Thoracic aorta (tissue), 2 donors: ENCODE results near the gene E2F1. TPM values are rescaled to one million over a fixed set of nuclear protein-coding genes. Genes with fewer than 3 reads are reported as not detected.
"Not testable (repeated sequence)": the region's sequence is repeated elsewhere in the genome, so short reads cannot be mapped to it uniquely, and the experiment has no call there.

Source experiments
- ATAC-seq: fragments of 150-250 bp; one replicate; pipeline ENCODE4 v1.8.0; 2017; ENCODE audit warnings: low read depth; ENCODE audit not compliant: insufficient number of reproducible peaks, low FRiP score
- DNase-seq: peaks from one replicate; pipeline ENCODE4 v3.0.0-alpha.2; 2020; ENCODE audit warnings: low spot score
- H3K27ac ChIP-seq, 2 donors: fragments of 200-600 bp; sonication (generic); 1 replicate in 1 of 2; 2 replicates in 1 of 2; pipeline ENCODE4 v1.5.1; 2016; ENCODE audit warnings: mild to moderate bottlenecking in 2 of 2, moderate library complexity in 2 of 2
- H3K27me3 ChIP-seq: fragments of 200-600 bp; sonication (generic); replicated peaks from 2 replicates; pipeline ENCODE4 v1.6.0; 2016; ENCODE audit warnings: mild to moderate bottlenecking; ENCODE audit not compliant: insufficient read depth
- H3K36me3 ChIP-seq: fragments of 200-600 bp; sonication (generic); one replicate; pipeline ENCODE4 v1.5.1; 2016
- H3K4me1 ChIP-seq, 2 donors: fragments of 200-600 bp; sonication (generic); 1 replicate in 1 of 2; 2 replicates in 1 of 2; pipeline versions ENCODE4 v1.5.1 to v1.6.0; 2016; ENCODE audit warnings: low read depth in 2 of 2, mild to moderate bottlenecking in 1 of 2; ENCODE audit not compliant: control insufficient read depth in 1 of 2
- H3K4me3 ChIP-seq: fragments of 200-600 bp; sonication (generic); 2 replicates; pipeline ENCODE4 v1.5.1; 2016; ENCODE audit warnings: mild to moderate bottlenecking
- H3K9me3 ChIP-seq: fragments of 200-600 bp; sonication (generic); 2 replicates; pipeline ENCODE4 v1.5.1; 2016
- CTCF ChIP-seq: fragments of 200-600 bp; sonication (generic); IDR thresholded peaks from one replicate; pipeline ENCODE4 v1.5.1; 2019; ENCODE audit warnings: antibody characterized with exemption
- total RNA-seq, 2 donors: library from RNA; depleted of rRNA; stranded (reverse); fragments of >200 nt; gene quantifications; one replicate each; pipeline versions ENCODE4 v1.1.0 to v1.2.3, GENCODE V29; 2016

The E2F1 gene
- total RNA-seq, 2 donors from 2014 or later = 0.68 to 0.92 TPM

GRCh38 chr20:33636776-33637175 lies 49.4 kb downstream of the E2F1 start:
- ATAC-seq = no peak
- H3K27me3 ChIP-seq = no peaks in the 10 kb centered on the region
- no peak overlapping the region for H3K27ac ChIP-seq
- H3K9me3 ChIP-seq = no peaks in the 10 kb centered on the region
- no peak for DNase-seq
- H3K4me3 ChIP-seq = no peak overlapping the region
- H3K36me3 ChIP-seq = peaks cover 35% of the 10 kb centered on the region
- no peak for TF ChIP-seq CTCF
- H3K4me1 ChIP-seq = no peaks in the 10 kb centered on the region

GRCh38 chr20:33635341-33635740 lies 50.8 kb downstream of the E2F1 start:
- TF ChIP-seq CTCF = no peak
- H3K9me3 ChIP-seq = no peaks in the 10 kb centered on the region
- ATAC-seq (no peak), DNase-seq (no peak)
- H3K27ac ChIP-seq = no peak overlapping the region
- H3K4me3 ChIP-seq = no peak overlapping the region
- no peaks in the 10 kb centered on the region for H3K4me1 ChIP-seq
- no peaks in the 10 kb centered on the region for H3K27me3 ChIP-seq
- peaks cover 36% of the 10 kb centered on the region for H3K36me3 ChIP-seq

GRCh38 chr20:33631910-33632309 lies 54.3 kb downstream of the E2F1 start:
- H3K4me1 ChIP-seq, H3K4me3 ChIP-seq, H3K27me3 ChIP-seq, DNase-seq, H3K9me3 ChIP-seq, ATAC-seq, H3K27ac ChIP-seq: not testable (repeated sequence)
- H3K36me3 ChIP-seq = peaks cover 29% of the 10 kb centered on the region

- Histone ChIP-seq H3K4me3 (no peak overlapping the region), H3K36me3 (peaks cover 34% of the 10 kb centered on the region), H3K27ac (no peak overlapping the region), H3K27me3 (no peaks in the 10 kb centered on the region), H3K4me1 (no peaks in the 10 kb centered on the region), H3K9me3 (no peaks in the 10 kb centered on the region)
- ATAC-seq (no peak), DNase-seq (no peak)
- no peak for TF ChIP-seq CTCF
These were observed 55.7 kb downstream of the E2F1 start for GRCh38 chr20:33630507-33630906.

DNA sequence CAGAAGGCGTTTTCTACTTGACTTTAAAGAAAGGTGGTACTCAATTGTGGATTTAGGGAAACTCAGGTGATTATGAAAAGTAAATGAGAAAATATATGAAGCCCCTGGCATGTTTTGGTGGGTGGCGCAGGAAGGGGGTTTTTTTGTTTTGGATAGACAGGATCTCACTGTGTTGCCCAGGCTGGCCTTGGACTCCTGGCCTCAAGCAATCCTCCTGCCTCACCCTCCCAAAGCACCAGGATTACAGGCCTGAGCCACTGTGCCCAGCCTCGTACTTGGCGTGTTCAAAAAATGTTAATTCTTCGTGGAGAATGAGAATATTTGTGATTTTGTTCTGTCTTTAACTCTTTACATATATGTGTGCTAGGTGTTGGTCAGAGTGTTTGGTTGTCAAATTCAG lies 56.2 kb downstream of the E2F1 start:
- Histone ChIP-seq H3K27me3 (no peaks in the 10 kb centered on the region), H3K9me3 (no peaks in the 10 kb centered on the region), H3K36me3 (peaks cover 32% of the 10 kb centered on the region), H3K27ac (no peak overlapping the region), H3K4me3 (no peak overlapping the region), H3K4me1 (no peaks in the 10 kb centered on the region)
- no peak for TF ChIP-seq CTCF
- DNase-seq = no peak
- no peak for ATAC-seq

DNA sequence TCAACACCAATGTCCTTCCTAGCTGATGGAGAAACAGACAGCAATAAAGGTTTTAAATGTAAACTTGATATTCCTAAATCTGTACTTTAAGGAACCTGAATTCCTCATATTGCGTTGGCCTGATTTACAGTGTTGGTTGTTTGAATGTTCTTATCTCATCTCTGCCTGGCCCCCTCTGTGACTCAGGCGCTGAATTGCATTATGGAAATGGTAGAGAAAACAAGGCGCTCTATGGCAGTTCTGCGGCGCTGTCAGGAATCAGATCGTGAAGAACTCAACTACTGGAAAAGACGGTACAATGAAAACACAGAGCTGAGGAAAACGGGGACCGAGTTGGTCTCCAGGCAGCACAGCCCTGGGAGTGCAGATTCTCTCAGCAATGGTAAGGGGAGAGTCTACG lies 56.7 kb downstream of the E2F1 start:
- no peaks in the 10 kb centered on the region for H3K4me1 ChIP-seq
- DNase-seq (no peak), ATAC-seq (no peak)
- H3K9me3 ChIP-seq = no peaks in the 10 kb centered on the region
- H3K27ac ChIP-seq = no peak overlapping the region
- H3K4me3 ChIP-seq = no peak overlapping the region
- peaks cover 35% of the 10 kb centered on the region for H3K36me3 ChIP-seq
- H3K27me3 ChIP-seq = no peaks in the 10 kb centered on the region
- no peak for TF ChIP-seq CTCF
